Activated CD4-positive, alpha-beta memory T cell treated with anti-CD3 and anti-CD28 coated beads, Interleukin-2, amount 10 ng/mL, durations not matched to agents 7 days and 5 days (primary cell): ENCODE measurements around the gene DESI1. TPM values are rescaled to one million over a fixed set of nuclear protein-coding genes. Genes with fewer than 3 reads are reported as not detected.
"Not testable (repeated sequence)": the region's sequence is repeated elsewhere in the genome, so short reads cannot be mapped to it uniquely, and the experiment has no call there.

ENCODE experiments used
- CTCF ChIA-PET: fragments of 350-600 bp; sonication (Branson Sonifier 250); formaldehyde crosslinking; loops from one replicate; lab custom pipeline; 2021; ENCODE audit warnings: antibody characterized with exemption, inconsistent platforms; lab: Charles Lee
- POLR2A ChIA-PET: fragments of 350-600 bp; sonication (Branson Sonifier 250); formaldehyde crosslinking; loops from one replicate; lab custom pipeline; 2021; ENCODE audit warnings: antibody characterized with exemption; lab: Charles Lee
- DNase-seq: peaks from one replicate; pipeline ENCODE4 v3.0.0-alpha.2; 2020
- H3K27ac Mint-ChIP-seq: one replicate; pipeline ENCODE4 v1.8.0; 2021; ENCODE audit warnings: mild to moderate bottlenecking, mixed read lengths
- H3K27me3 Mint-ChIP-seq: one replicate; pipeline ENCODE4 v1.8.0; 2021; ENCODE audit warnings: mixed read lengths
- H3K36me3 Mint-ChIP-seq: one replicate; pipeline ENCODE4 v1.8.0; 2021; ENCODE audit warnings: low read depth, mixed read lengths
- H3K4me1 Mint-ChIP-seq: one replicate; pipeline ENCODE4 v1.8.0; 2021; ENCODE audit warnings: mixed read lengths
- H3K4me3 Mint-ChIP-seq: one replicate; pipeline ENCODE4 v1.8.0; 2021; ENCODE audit warnings: mild to moderate bottlenecking, mixed read lengths
- H3K9me3 Mint-ChIP-seq: one replicate; pipeline ENCODE4 v1.8.0; 2021; ENCODE audit warnings: mixed read lengths
- total RNA-seq, 2 experiments: library from RNA; stranded (reverse); gene quantifications; one replicate each; pipeline ENCODE4 v1.2.3, GENCODE V29; 2021

DESI1 gene
- total RNA-seq, 2 experiments from 2014 or later = 49.3 to 53.6 TPM

GRCh38 chr22:41565403-41566054, 55.3 kb downstream of the DESI1 start:
- Mint-ChIP-seq H3K4me3 (no peak overlapping the region), H3K27ac (peak overlapping the region; percentile 50), H3K27me3 (peaks cover 21% of the 10 kb centered on the region), H3K9me3 (no peaks in the 10 kb centered on the region), H3K4me1 (peaks cover 9% of the 10 kb centered on the region), H3K36me3 (no peaks in the 10 kb centered on the region)
- ChIA-PET CTCF (interaction anchor here (0.9 kb wide), 1 partner anchor 24 kb away, joined by 3 read pairs; the partner anchor contains the start of gene PMM1), POLR2A (interaction anchor here (1.0 to 1.5 kb wide), 3 partner anchors 24 to 56 kb away, joined by 3 to 5 read pairs (median 4); partner anchors contain the start of genes PMM1 and XRCC6)
- peak; percentile 57 for DNase-seq

- H3K4me1 Mint-ChIP-seq = peaks cover 9% of the 10 kb centered on the region
- DNase-seq = no peak
- peaks cover 27% of the 10 kb centered on the region for H3K27me3 Mint-ChIP-seq
- no peaks in the 10 kb centered on the region for H3K36me3 Mint-ChIP-seq
- H3K9me3 Mint-ChIP-seq = no peaks in the 10 kb centered on the region
- ChIA-PET POLR2A (interaction anchor here (1.2 to 1.5 kb wide), 3 partner anchors 25 to 96 kb away, joined by 3 to 5 read pairs (median 4); partner anchors contain the start of genes PHF5A, PMM1 and XRCC6), CTCF (interaction anchor here (0.9 kb wide), 1 partner anchor 25 kb away, joined by 3 read pairs; the partner anchor contains the start of gene PMM1)
- no peak overlapping the region for H3K27ac Mint-ChIP-seq
- no peak overlapping the region for H3K4me3 Mint-ChIP-seq
Observed at GRCh38 chr22:41564563-41564962, 56.3 kb downstream of the DESI1 start.

GRCh38 chr22:41563051-41563711, 57.7 kb downstream of the DESI1 start:
- H3K27ac Mint-ChIP-seq = no peak overlapping the region
- H3K4me3 Mint-ChIP-seq = no peak overlapping the region
- H3K36me3 Mint-ChIP-seq = no peaks in the 10 kb centered on the region
- DNase-seq = no peak
- no peaks in the 10 kb centered on the region for H3K9me3 Mint-ChIP-seq
- H3K4me1 Mint-ChIP-seq = peaks cover 9% of the 10 kb centered on the region
- ChIA-PET CTCF (interaction anchor here (0.6 to 0.7 kb wide), 2 partner anchors 10 to 159 kb away, joined by 3 read pairs; no protein-coding TSS in a partner anchor), POLR2A (interaction anchor here (1.4 kb wide), 1 partner anchor 95 kb away, joined by 3 read pairs; the partner anchor contains the start of gene PHF5A)
- H3K27me3 Mint-ChIP-seq = peaks cover 28% of the 10 kb centered on the region

GRCh38 chr22:41562461-41562860, 58.4 kb downstream of the DESI1 start:
- ChIA-PET POLR2A (no interaction called here), CTCF (no interaction called here)
- DNase-seq = no peak
- H3K9me3 Mint-ChIP-seq = no peaks in the 10 kb centered on the region
- no peaks in the 10 kb centered on the region for H3K36me3 Mint-ChIP-seq
- peaks cover 32% of the 10 kb centered on the region for H3K27me3 Mint-ChIP-seq
- H3K4me1 Mint-ChIP-seq = peaks cover 12% of the 10 kb centered on the region
- no peak overlapping the region for H3K27ac Mint-ChIP-seq
- H3K4me3 Mint-ChIP-seq = no peak overlapping the region

- H3K36me3 Mint-ChIP-seq = no peaks in the 10 kb centered on the region
- H3K4me1 Mint-ChIP-seq = peaks cover 14% of the 10 kb centered on the region
- ChIA-PET POLR2A (no interaction called here), CTCF (no interaction called here)
- no peaks in the 10 kb centered on the region for H3K9me3 Mint-ChIP-seq
- no peak overlapping the region for H3K27ac Mint-ChIP-seq
- H3K27me3 Mint-ChIP-seq = peaks cover 34% of the 10 kb centered on the region
- no peak overlapping the region for H3K4me3 Mint-ChIP-seq
- DNase-seq = no peak
Observed at GRCh38 chr22:41561788-41562187, 59.1 kb downstream of the DESI1 start.

GRCh38 chr22:41561335-41561734, 59.5 kb downstream of the DESI1 start:
- ChIA-PET CTCF (no interaction called here), POLR2A (no interaction called here)
- DNase-seq = no peak
- H3K36me3 Mint-ChIP-seq = no peaks in the 10 kb centered on the region
- peaks cover 38% of the 10 kb centered on the region for H3K27me3 Mint-ChIP-seq
- no peaks in the 10 kb centered on the region for H3K9me3 Mint-ChIP-seq
- H3K4me3 Mint-ChIP-seq = no peak overlapping the region
- H3K27ac Mint-ChIP-seq = no peak overlapping the region
- H3K4me1 Mint-ChIP-seq = peaks cover 14% of the 10 kb centered on the region

GRCh38 chr22:41560095-41560471, 60.8 kb downstream of the DESI1 start:
- DNase-seq = no peak
- Mint-ChIP-seq H3K9me3 (no peaks in the 10 kb centered on the region), H3K27ac (no peak overlapping the region), H3K36me3 (no peaks in the 10 kb centered on the region), H3K27me3 (peaks cover 39% of the 10 kb centered on the region), H3K4me1 (peaks cover 9% of the 10 kb centered on the region), H3K4me3 (no peak overlapping the region)
- POLR2A ChIA-PET = interaction anchor here (1.5 kb wide), 1 partner anchor 30 kb away, joined by 3 read pairs; the partner anchor contains the start of gene PMM1
- CTCF ChIA-PET = no interaction called here

- POLR2A ChIA-PET = interaction anchor here (1.1 to 1.3 kb wide), 2 partner anchors 15 to 63 kb away, joined by 3 to 5 read pairs; partner anchors contain the start of genes DESI1 and XRCC6
- not testable (repeated sequence) for DNase-seq, H3K36me3 Mint-ChIP-seq, H3K4me3 Mint-ChIP-seq, H3K27ac Mint-ChIP-seq, H3K9me3 Mint-ChIP-seq, H3K4me1 Mint-ChIP-seq
- H3K27me3 Mint-ChIP-seq = peaks cover 43% of the 10 kb centered on the region
- CTCF ChIA-PET = interaction anchor here (1.0 to 2.4 kb wide), 2 partner anchors 14 to 154 kb away, joined by 3 to 5 read pairs; partner anchors contain the start of gene POLR3H
Observed at GRCh38 chr22:41558241-41558630, 62.6 kb downstream of the DESI1 start.

- Mint-ChIP-seq H3K27me3 (peaks cover 42% of the 10 kb centered on the region), H3K4me1 (peaks cover 5% of the 10 kb centered on the region), H3K9me3 (no peaks in the 10 kb centered on the region), H3K36me3 (no peaks in the 10 kb centered on the region), H3K27ac (no peak overlapping the region), H3K4me3 (no peak overlapping the region)
- no peak for DNase-seq
- POLR2A ChIA-PET = interaction anchor here (1.1 to 1.3 kb wide), 2 partner anchors 14 to 63 kb away, joined by 3 to 5 read pairs; partner anchors contain the start of genes DESI1 and XRCC6
- CTCF ChIA-PET = interaction anchor here (1.0 to 2.4 kb wide), 2 partner anchors 14 to 154 kb away, joined by 3 to 5 read pairs; partner anchors contain the start of gene POLR3H
Observed at GRCh38 chr22:41557401-41558240, 63.2 kb downstream of the DESI1 start.

- Mint-ChIP-seq H3K4me3 (no peak overlapping the region), H3K4me1 (peaks cover 5% of the 10 kb centered on the region), H3K36me3 (no peaks in the 10 kb centered on the region), H3K27ac (no peak overlapping the region), H3K9me3 (no peaks in the 10 kb centered on the region), H3K27me3 (peaks cover 41% of the 10 kb centered on the region)
- CTCF ChIA-PET = interaction anchor here (0.7 to 2.4 kb wide), 2 partner anchors 13 to 62 kb away, joined by 3 to 5 read pairs; partner anchors contain the start of gene POLR3H
- DNase-seq = no peak
- POLR2A ChIA-PET = no interaction called here
Observed at GRCh38 chr22:41556561-41556960, 64.3 kb downstream of the DESI1 start.

GRCh38 chr22:41555325-41555982, 65.4 kb downstream of the DESI1 start:
- POLR2A ChIA-PET = no interaction called here
- Mint-ChIP-seq H3K36me3 (no peaks in the 10 kb centered on the region), H3K27me3 (peaks cover 32% of the 10 kb centered on the region), H3K9me3 (no peaks in the 10 kb centered on the region), H3K27ac (no peak overlapping the region), H3K4me1 (peaks cover 5% of the 10 kb centered on the region), H3K4me3 (no peak overlapping the region)
- DNase-seq = no peak
- CTCF ChIA-PET = interaction anchor here (2.4 kb wide), 1 partner anchor 12 kb away, joined by 5 read pairs; the partner anchor contains the start of gene POLR3H
